GM12878 (cell line): ENCODE data around the gene SLIT1. TPM values are rescaled to one million over a fixed set of nuclear protein-coding genes. Genes with fewer than 3 reads are reported as not detected.

Experiments used
- ATAC-seq: fragments of 200-7000 bp; cut with Tn5 transposase; 3 replicates; pipeline ENCODE4 v1.9.1; 2020; ENCODE audit warnings: mild to moderate bottlenecking, moderate library complexity
- BruUV-seq: library from RNA; stranded (reverse); fragments of 400-500 nt; replicated peaks from 2 replicates; lab custom pipeline; 2021; lab: Mats Ljungman, UMichigan
- CTCF ChIA-PET: fragments of 300-600 bp; sonication (Branson Sonifier 250); formaldehyde crosslinking; extraction: SDS; loops from one replicate; lab custom pipeline; 2021; ENCODE audit warnings: inconsistent platforms; lab: Yijun Ruan, JAX
- POLR2A ChIA-PET: fragments of 350-600 bp; formaldehyde crosslinking; extraction: SDS; loops from one replicate; lab custom pipeline; 2021; ENCODE audit warnings: inconsistent platforms; lab: Charles Lee
- RAD21 ChIA-PET: fragments of 300-600 bp; sonication (Branson Sonifier 250); formaldehyde crosslinking; loops from one replicate; lab custom pipeline; 2023; ENCODE audit warnings: antibody characterized with exemption; ENCODE audit not compliant: unreplicated experiment; lab: Charles Lee
- SMC1A ChIA-PET: fragments of 300-600 bp; sonication (Branson Sonifier 250); formaldehyde crosslinking; loops from one replicate; lab custom pipeline; 2023; ENCODE audit not compliant: unreplicated experiment, uncharacterized antibody; lab: Charles Lee
- DNase-seq: peaks from one replicate; pipeline ENCODE4 v3.0.0-alpha.2; 2011; ENCODE audit warnings: low read depth, low spot score
- FAIRE-seq: peaks from 3 replicates; lab custom pipeline; 2011; peaks lifted over from hg19 to GRCh38; lab: Jason Lieb, UNC
- H2AFZ ChIP-seq: 2 replicates; pipeline ENCODE4 v1.6.0; 2011; ENCODE audit warnings: low read depth, low read length, control low read depth; ENCODE audit not compliant: control insufficient read depth
- H3K27ac ChIP-seq: 2 replicates; pipeline ENCODE4 v1.5.1; 2011; ENCODE audit warnings: control low read depth; ENCODE audit not compliant: control insufficient read depth, insufficient read depth
- H3K27me3 ChIP-seq, 2 experiments: replicated peaks in 1 of 2; 2 replicates each; pipeline versions ENCODE4 v1.6.0 to v1.6.1; 2011; ENCODE audit warnings: low read length in 1 of 2; ENCODE audit not compliant: control insufficient read depth in 2 of 2, insufficient read depth in 2 of 2
- H3K36me3 ChIP-seq, 2 experiments: 2 replicates each; pipeline ENCODE4 v1.5.1; 2011; ENCODE audit warnings: low read length in 1 of 2; ENCODE audit not compliant: control insufficient read depth in 2 of 2, insufficient read depth in 2 of 2
- H3K4me1 ChIP-seq: 2 replicates; pipeline ENCODE4 v1.6.1; 2011; ENCODE audit warnings: mild to moderate bottlenecking, low read length, moderate library complexity, mixed read lengths; ENCODE audit not compliant: control insufficient read depth, insufficient read depth
- H3K4me2 ChIP-seq: 2 replicates; pipeline ENCODE4 v1.6.0; 2011; ENCODE audit warnings: control low read depth; ENCODE audit not compliant: control insufficient read depth, insufficient read depth
- H3K4me3 ChIP-seq: fragments of 200-600 bp; sonication (generic); 2 replicates; pipeline ENCODE4 v1.5.1; 2016
- H3K79me2 ChIP-seq: 2 replicates; pipeline ENCODE4 v1.6.0; 2011; ENCODE audit warnings: low read length; ENCODE audit not compliant: control insufficient read depth, insufficient read depth
- H3K9ac ChIP-seq: 2 replicates; pipeline ENCODE4 v1.8.0; 2011; ENCODE audit warnings: low read length, control low read depth, mixed read lengths; ENCODE audit not compliant: control insufficient read depth, insufficient read depth
- H3K9me3 ChIP-seq: replicated peaks from 3 replicates; pipeline ENCODE4 v1.5.1; 2011; ENCODE audit warnings: mild to moderate bottlenecking, low read length; ENCODE audit not compliant: control insufficient read depth, insufficient read depth
- H4K20me1 ChIP-seq: 2 replicates; pipeline ENCODE4 v1.6.0; 2011; ENCODE audit not compliant: control insufficient read depth, insufficient read depth
- CBFB ChIP-seq: IDR thresholded peaks from 2 replicates; pipeline ENCODE4 v1.6.1; 2016; ENCODE audit warnings: antibody characterized with exemption, low read depth
- CREM ChIP-seq: IDR thresholded peaks from 2 replicates; pipeline ENCODE4 v1.6.1; 2014; ENCODE audit warnings: antibody characterized with exemption, low read depth
- E4F1 ChIP-seq: fragments of 450-650 bp; IDR thresholded peaks from 2 replicates; pipeline ENCODE4 v1.6.1; 2018; ENCODE audit warnings: borderline replicate concordance, mild to moderate bottlenecking; ENCODE audit not compliant: partially characterized antibody
- IKZF2 ChIP-seq, 2 experiments: fragments of 450-650 bp; IDR thresholded peaks; 2 replicates each; pipeline ENCODE4 v1.6.1; 2017; ENCODE audit warnings: mild to moderate bottlenecking in 2 of 2, moderate library complexity in 2 of 2
- LARP7 ChIP-seq: fragments of 450-650 bp; IDR thresholded peaks from 2 replicates; pipeline ENCODE4 v1.6.1; 2017; ENCODE audit warnings: mild to moderate bottlenecking
- NFYA ChIP-seq: IDR thresholded peaks from 2 replicates; pipeline ENCODE4 v1.6.1; 2011; ENCODE audit warnings: low read depth, mild to moderate bottlenecking, low read length, improper control_type of control experiment, borderline replicate concordance
- PKNOX1 ChIP-seq: fragments of 450-650 bp; IDR thresholded peaks from 2 replicates; pipeline ENCODE4 v1.6.1; 2016; ENCODE audit warnings: mild to moderate bottlenecking
- POLR2A ChIP-seq: IDR thresholded peaks from 2 replicates; pipeline ENCODE4 v1.6.1; 2011; ENCODE audit warnings: low read depth, mild to moderate bottlenecking, low read length
- RCOR1 ChIP-seq: conservative IDR thresholded peaks from 2 replicates; pipeline ENCODE4 v1.6.1; 2012; ENCODE audit warnings: low read depth, low read length, improper control_type of control experiment
- REST ChIP-seq: IDR thresholded peaks from 2 replicates; pipeline ENCODE4 v1.6.1; 2012; ENCODE audit warnings: mild to moderate bottlenecking, low read depth, low read length
- TAF1 ChIP-seq: IDR thresholded peaks from 2 replicates; pipeline ENCODE4 v1.6.1; 2011; ENCODE audit warnings: mild to moderate bottlenecking, low read depth, low read length, borderline replicate concordance
- WRNIP1 ChIP-seq: IDR thresholded peaks from 2 replicates; pipeline ENCODE4 v1.6.1; 2011; ENCODE audit warnings: low read depth, low read length, improper control_type of control experiment, borderline replicate concordance
- ZNF217 ChIP-seq: fragments of 450-650 bp; IDR thresholded peaks from 2 replicates; pipeline ENCODE4 v1.6.1; 2017; ENCODE audit warnings: antibody characterized with exemption, mild to moderate bottlenecking
- ZNF384 ChIP-seq: IDR thresholded peaks from 2 replicates; pipeline ENCODE4 v1.6.1; 2012; ENCODE audit warnings: low read depth, mild to moderate bottlenecking, low read length, improper control_type of control experiment, borderline replicate concordance
- WGBS: methylation state at CpG from one replicate; pipeline ENCODE4 v1.1.6; 2016; ENCODE audit warnings: low lambda C conversion rate; ENCODE audit not compliant: insufficient replicate concordance, insufficient coverage; ENCODE audit errors: missing lambda C conversion rate; 5-methylcytosine and 5-hydroxymethylcytosine counted together
- in situ Hi-C: fragments of 300-500 bp; cut with MboI; formaldehyde crosslinking; loops from 9 replicates; pipeline ENCODE4 v1.14.3; 2018; ENCODE audit warnings: mixed read lengths
- intact Hi-C: fragments of 100-400 bp; cut with micrococcal nuclease; formaldehyde crosslinking; loops from one replicate; pipeline ENCODE4 v1.14.2; 2022; ENCODE audit not compliant: unreplicated experiment
- polyA plus RNA-seq, 11 experiments: library from polyadenylated mRNA; depleted of rRNA in 4 of 11; unstranded in 6 of 11; stranded (reverse) in 5 of 11; fragments of >200 nt; fragmentation: Nextera tagmentation in 4 of 11; fragmentation: Illumina TruSeq in 1 of 11; extraction: Ambion mirVana in 4 of 11; extraction: Trizol in 1 of 11; gene quantifications; 1 replicate in 1 of 11; 2 replicates in 10 of 11; pipeline versions ENCODE4 v1.2.1 to v1.2.3, GENCODE V29; 2011 to 2016; ENCODE audit warnings: inconsistent platforms in 2 of 11, missing spikeins in 2 of 11, low read depth in 1 of 11
- total RNA-seq, 4 experiments: library from RNA; depleted of rRNA in 3 of 4; stranded (reverse); fragments of >200 nt in 3 of 4; fragmentation: Illumina TruSeq in 1 of 4; extraction: Trizol in 1 of 4; gene quantifications; 2 replicates each; pipeline versions ENCODE4 v1.2.1 to v1.2.3, GENCODE V29; 2013 to 2021

The SLIT1 gene
- total and polyA plus RNA-seq, 10 of the 15 experiments (the other 5 are each of a cell fraction or from before 2014, with no cell fraction given), result 0.04 to 0.19 (median 0.06) TPM; not detected in 4

GRCh38 chr10:97016728-97017473, 168.9 kb downstream of the SLIT1 start:
- Histone ChIP-seq H3K9me3 (no peaks in the 10 kb centered on the region), H3K79me2 (no peaks in the 10 kb centered on the region), H3K4me2 (peak overlapping the region; percentile 97), H3K36me3 (no peaks in the 10 kb centered on the region), H3K27ac (peak overlapping the region; percentile 67), H3K4me1 (peaks cover 25% of the 10 kb centered on the region), H4K20me1 (no peaks in the 10 kb centered on the region), H3K4me3 (peak overlapping the region; percentile 41; the same call in 1 of the 2 replicates), H3K27me3 (no peaks in the 10 kb centered on the region), H2AFZ (peak overlapping the region; percentile 39; the same call in 1 of the 2 replicates), H3K9ac (0 out of 2 replicates have a peak overlapping the region, but pooled peaks have one; percentile 34)
- in situ Hi-C loops (no loop called here), intact Hi-C loops (loop anchor here (2.0 kb wide), 1 partner anchor 38 kb away; no protein-coding TSS in a partner anchor)
- WGBS, result 6% methylated on average over 15 of the region's 15 CpGs
- POLR2A ChIA-PET, result interaction anchor here (1.2 to 1.5 kb wide), 2 partner anchors 23 to 25 kb away, joined by 3 to 5 read pairs; no protein-coding TSS in a partner anchor
- RAD21 ChIA-PET, result interaction anchor here (0.7 to 1.6 kb wide), 8 partner anchors 9 to 256 kb away, joined by 3 to 11 read pairs (median 5); no protein-coding TSS in a partner anchor
- CTCF ChIA-PET, result interaction anchor here (0.9 to 2.2 kb wide), 10 partner anchors 8 to 337 kb away, joined by 3 to 33 read pairs (median 4); no protein-coding TSS in a partner anchor
- FAIRE-seq (peak; percentile 66), DNase-seq (peak; percentile 65), ATAC-seq (peak; percentile 92)
- no TSS peak for BruUV-seq
- SMC1A ChIA-PET, result interaction anchor here (0.8 to 3.4 kb wide), 10 partner anchors 8 to 370 kb away, joined by 3 to 20 read pairs (median 5); no protein-coding TSS in a partner anchor
- no peak for TF ChIP-seq ZNF384
- TF ChIP-seq ZNF217, result no peak; the same call in 1 of the 2 replicates
- TF ChIP-seq IKZF2 (IDR thresholded peaks at IDR 0.05), result peak; percentile 59 to 77; a peak in 3 of 4 replicates
- no peak for TF ChIP-seq WRNIP1
- TF ChIP-seq POLR2A, result no peak
- TF ChIP-seq NFYA, result no peak
- no peak for TF ChIP-seq RCOR1
- peak; percentile 83 for TF ChIP-seq PKNOX1
- TF ChIP-seq E4F1, result no peak
- no peak for TF ChIP-seq TAF1
- TF ChIP-seq REST, result no peak
- peak; percentile 25; the same call in 1 of the 2 replicates for TF ChIP-seq LARP7
- no peak for TF ChIP-seq CREM
- TF ChIP-seq CBFB, result no peak
